ENCODE results near the gene DDX1.
"Not testable (repeated sequence)": the region's sequence is repeated elsewhere in the genome, so short reads cannot be mapped to it uniquely, and the experiment has no call there.

The DDX1 gene

GRCh38 chr2:15595936-15596335, 4.3 kb downstream of the DDX1 start:
- FAIRE-seq = no peak

GRCh38 chr2:15596350-15596749, 4.7 kb downstream of the DDX1 start:
- no peak for FAIRE-seq

DNA sequence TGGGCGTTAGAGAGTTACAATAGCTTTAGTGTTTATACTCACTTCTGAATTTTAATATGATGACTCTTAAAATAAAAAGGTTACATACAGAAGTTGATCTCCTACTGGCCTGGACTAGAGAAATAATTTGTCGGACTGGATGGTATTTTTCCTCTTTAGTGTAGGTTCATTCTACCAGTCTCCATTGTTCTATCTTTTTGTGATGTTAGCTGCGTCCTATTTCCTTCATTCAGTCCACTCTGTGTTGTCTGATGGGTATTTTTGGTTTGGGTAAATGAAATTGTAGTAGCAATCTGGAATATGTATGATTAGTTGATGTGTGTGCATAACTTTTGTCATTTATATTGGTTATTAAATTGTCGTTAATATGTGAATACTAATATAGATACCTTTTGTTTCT, 5.3 kb downstream of the DDX1 start:
- no peak for FAIRE-seq

- no peak for FAIRE-seq
Measured at GRCh38 chr2:15599994-15600393, 8.3 kb downstream of the DDX1 start.

GRCh38 chr2:15601681-15602080, 10.0 kb downstream of the DDX1 start:
- no peak for FAIRE-seq

GRCh38 chr2:15602393-15602792, 10.7 kb downstream of the DDX1 start:
- FAIRE-seq = no peak

DNA sequence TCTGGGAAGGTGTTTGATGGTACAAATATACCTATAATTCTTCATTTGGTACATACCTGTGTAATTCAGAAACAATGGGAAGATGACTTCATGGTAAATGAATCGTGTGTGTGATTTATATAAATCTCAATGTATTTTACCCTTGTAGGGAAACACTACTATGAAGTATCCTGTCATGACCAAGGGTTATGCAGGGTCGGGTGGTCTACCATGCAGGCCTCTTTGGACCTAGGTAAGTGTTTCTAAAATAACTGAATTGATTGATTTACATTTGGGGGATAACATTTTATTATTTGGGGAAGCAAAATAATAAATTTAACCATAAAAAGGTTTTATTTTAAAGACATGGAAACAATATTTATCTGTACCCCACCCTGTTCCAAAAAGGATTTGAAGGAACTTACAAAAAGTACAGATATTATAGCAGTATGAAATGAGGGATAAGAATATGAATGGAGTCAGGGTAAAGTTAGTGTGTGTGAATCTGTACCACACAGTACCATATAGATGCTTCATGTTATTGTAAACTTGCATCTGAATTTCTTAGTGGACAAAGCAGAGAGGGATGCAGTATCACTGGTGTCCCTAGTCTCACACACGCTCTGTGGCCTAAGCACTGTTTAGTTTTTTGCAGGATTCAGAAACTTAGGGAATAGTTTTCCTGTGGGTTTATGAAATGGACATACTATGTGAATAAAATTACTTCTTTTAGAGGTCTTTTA, 11.5 kb downstream of the DDX1 start:
- no peak for FAIRE-seq

- no peak for FAIRE-seq
Measured at GRCh38 chr2:15603948-15604347, 12.3 kb downstream of the DDX1 start.

DNA sequence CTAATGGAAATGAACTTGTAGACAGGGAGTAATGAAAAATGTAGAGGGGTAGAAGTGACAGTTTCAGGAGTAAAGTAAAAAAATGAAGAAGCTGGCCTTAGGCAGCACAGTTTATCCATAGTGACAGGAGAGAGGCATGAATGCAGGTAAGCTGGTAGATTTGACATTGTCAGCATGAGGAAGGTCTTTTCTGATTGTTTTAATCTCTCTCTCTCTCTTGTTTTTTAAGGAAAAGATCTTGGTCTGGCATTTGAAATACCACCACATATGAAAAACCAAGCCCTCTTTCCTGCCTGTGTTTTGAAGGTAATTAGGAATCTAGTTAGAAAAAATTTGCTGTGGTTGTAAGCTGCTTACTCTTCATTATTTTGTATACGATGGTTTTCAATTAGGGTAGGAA, 14.1 kb downstream of the DDX1 start:
- FAIRE-seq = no peak

DNA sequence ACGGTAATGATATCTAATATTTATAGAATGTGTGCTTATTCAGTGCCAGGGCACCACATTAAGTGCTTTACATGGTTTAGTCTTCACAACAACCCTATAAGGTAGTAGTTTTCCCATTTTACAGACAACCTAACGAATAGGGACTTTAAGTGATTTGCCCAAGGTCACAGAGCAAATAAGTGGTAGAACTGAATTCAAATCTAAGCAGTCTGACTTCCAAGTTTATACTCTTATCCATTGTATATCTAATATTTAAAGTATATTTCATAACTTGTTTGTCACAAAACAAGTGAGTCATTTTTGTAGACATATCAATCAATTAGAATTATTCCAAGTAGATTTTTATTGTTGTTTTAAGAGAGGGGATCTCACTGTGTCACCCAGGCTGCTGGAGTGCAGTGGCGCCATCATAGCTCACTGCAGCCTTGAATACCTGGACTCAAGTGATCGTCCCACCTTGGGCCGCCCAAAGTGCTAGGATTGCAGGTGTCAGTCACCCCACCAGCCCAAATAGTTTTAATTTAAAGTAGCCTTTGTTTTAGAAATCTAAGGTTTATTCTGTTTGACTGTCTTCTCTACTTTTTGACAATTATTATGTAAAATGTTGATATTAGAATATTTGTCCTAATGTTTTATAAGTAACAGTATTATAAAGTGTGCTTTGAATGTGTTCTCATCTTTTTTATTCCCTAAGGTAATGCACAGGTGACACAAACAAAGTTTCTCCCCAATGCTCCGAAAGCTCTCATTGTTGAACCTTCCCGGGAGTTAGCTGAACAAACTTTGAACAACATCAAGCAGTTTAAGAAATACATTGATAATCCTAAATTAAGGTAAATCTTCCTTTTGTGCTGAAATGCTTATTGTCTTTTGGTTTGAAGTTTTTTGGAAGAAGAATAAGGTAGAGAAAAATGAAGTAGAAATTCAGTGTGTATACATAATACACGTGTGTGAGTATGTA, 15.1 kb downstream of the DDX1 start:
- FAIRE-seq = no peak

GRCh38 chr2:15607709-15608391, 16.2 kb downstream of the DDX1 start:
- FAIRE-seq = no peak

DNA sequence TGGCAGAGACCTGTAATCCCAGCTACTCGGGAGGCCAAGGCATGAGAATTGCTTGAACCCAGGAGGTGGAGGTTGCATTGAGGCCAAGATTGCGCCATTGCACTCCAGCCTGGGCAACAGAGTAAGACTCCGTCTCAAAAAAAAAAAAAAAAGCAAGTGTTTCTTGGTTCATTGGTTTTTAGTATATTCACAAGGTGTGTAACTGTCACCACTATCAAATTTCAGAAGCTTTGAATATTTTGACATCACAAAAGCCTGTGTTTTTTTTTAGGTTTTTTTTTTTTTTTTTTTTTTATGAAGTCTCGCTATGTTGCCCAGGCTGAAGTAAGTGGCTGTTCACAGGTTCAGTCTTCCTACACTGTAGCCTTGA, 16.7 kb downstream of the DDX1 start:
- FAIRE-seq = no peak

DNA sequence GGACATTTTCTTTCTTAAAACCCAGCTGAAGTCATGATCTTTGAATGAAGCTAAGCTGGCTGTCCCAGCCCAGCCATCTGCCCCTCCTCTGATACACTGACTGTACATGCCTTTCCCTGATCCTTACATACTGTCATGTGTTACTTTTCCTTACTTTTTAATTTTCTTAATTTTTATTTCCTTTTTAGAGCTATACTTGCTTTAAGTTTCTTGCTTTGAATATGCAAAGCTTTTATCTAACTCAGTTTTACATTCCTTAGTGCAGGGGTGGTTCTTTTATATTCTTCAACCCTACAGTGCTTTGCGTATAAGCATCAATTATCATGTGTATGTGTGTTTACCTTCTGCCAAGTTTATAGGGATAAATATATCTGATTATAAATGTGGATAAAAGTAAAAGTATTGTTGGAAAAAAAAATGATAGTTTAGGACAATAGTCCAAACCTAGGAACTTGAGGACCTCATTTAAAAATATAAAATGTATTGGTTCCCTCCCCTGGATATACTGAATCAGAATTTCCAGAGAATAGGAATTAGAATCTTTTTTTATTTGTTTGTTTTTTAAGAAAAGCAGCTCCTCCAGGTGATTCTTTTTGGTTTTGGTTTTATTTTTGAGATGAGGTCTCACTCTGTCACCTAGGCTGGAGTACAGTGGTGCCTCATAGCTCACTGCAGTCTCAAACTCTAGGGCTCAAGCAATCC, 17.8 kb downstream of the DDX1 start:
- FAIRE-seq = no peak

- FAIRE-seq = no peak
Measured at GRCh38 chr2:15610430-15610952, 18.8 kb downstream of the DDX1 start.

- FAIRE-seq = not testable (repeated sequence)
Measured at GRCh38 chr2:15612101-15612500, 20.4 kb downstream of the DDX1 start.

- FAIRE-seq = no peak
Measured at GRCh38 chr2:15613736-15614429, 22.2 kb downstream of the DDX1 start.

- FAIRE-seq = no peak
Measured at GRCh38 chr2:15614545-15615300, 23.1 kb downstream of the DDX1 start.

- no peak for FAIRE-seq
Measured at GRCh38 chr2:15615301-15615920, 23.7 kb downstream of the DDX1 start.

DNA sequence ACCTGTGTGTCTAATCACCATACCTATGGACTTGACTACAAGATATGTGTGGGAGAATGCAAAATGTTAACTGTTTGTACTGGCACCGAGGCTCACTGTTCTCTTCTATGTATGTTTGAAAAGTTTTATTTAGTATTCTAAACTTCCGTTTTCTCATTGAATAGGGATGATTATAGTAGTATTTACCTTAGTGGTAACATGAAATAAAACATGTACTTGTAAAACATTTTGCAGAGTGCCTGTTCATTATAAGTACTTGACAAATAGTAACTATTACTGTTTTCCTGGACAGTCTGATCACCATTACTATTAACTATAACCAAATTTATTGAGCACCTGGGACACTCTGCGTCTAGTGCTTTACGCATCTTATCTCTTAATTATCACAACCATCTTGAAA, 24.8 kb downstream of the DDX1 start:
- FAIRE-seq = no peak
